ENCODE results near the gene CATSPERB.

DNA sequence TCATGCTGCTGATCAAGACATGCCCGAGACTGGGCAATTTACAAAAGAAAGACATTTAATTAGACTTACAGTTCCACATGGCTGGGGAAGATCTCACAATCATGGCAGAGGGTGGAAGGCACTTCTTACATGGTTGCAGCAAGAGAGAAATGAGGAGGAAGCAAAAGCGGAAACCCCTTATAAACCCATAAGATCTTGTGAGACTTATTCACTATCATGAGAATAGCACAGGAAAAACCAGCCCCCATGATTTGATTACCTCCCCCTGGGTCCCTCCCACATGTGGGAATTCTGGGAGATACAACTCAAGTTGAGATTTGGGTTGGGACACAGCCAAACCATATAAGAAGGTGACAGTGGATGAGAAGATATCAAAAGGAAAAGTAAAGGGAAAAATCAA lies 78.4 kb downstream of the CATSPERB start:
- no peak for TF ChIP-seq EZH2 (IDR thresholded peaks at IDR 0.05; ENCODE audit: low read length)
- TF ChIP-seq, protein P1, sequence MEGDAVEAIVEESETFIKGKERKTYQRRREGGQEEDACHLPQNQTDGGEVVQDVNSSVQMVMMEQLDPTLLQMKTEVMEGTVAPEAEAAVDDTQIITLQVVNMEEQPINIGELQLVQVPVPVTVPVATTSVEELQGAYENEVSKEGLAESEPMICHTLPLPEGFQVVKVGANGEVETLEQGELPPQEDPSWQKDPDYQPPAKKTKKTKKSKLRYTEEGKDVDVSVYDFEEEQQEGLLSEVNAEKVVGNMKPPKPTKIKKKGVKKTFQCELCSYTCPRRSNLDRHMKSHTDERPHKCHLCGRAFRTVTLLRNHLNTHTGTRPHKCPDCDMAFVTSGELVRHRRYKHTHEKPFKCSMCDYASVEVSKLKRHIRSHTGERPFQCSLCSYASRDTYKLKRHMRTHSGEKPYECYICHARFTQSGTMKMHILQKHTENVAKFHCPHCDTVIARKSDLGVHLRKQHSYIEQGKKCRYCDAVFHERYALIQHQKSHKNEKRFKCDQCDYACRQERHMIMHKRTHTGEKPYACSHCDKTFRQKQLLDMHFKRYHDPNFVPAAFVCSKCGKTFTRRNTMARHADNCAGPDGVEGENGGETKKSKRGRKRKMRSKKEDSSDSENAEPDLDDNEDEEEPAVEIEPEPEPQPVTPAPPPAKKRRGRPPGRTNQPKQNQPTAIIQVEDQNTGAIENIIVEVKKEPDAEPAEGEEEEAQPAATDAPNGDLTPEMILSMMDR (optimal IDR thresholded peaks at IDR 0.05 in 1 of 3, IDR thresholded peaks at IDR 0.05 in 1 of 3, conservative IDR thresholded peaks at IDR 0.05 in 1 of 3; ENCODE audit: extremely low read depth in 1 of 3, insufficient read depth in 2 of 3, low read length in 3 of 3): no peak

Measured in keratinocyte (primary cell).